GM21723 (cell line): ENCODE measurements around the gene GABRD.

Source experiments
- ATAC-seq: cut with Tn5 transposase; IDR thresholded peaks from one replicate; pipeline ENCODE4 v1.9.1; 2021; ENCODE audit warnings: mild to moderate bottlenecking, moderate library complexity; ENCODE audit not compliant: unreplicated experiment

GABRD gene

GRCh38 chr1:2037314-2037979 lies 18.3 kb downstream of the GABRD start:
- ATAC-seq: no peak

DNA sequence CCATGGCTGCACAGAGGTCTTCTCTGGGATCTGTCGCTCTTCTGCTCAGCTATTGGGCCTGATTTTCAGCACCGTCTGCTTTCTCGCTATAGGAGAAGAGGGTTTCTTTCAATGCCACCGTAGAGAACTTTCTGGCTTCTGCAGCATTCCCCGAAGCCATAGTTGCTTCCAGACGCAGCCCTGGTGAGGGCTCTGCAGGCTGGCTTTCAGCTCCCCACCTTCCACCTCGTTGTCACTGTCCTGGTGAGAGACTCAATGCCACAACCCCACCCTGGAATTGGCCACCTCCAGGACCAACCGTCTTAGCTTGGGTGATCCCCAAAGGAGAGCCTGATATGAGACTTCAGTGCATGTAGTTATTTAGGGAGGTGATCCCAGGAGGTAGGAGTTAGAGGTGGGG lies 19.1 kb downstream of the GABRD start:
- no peak for ATAC-seq

DNA sequence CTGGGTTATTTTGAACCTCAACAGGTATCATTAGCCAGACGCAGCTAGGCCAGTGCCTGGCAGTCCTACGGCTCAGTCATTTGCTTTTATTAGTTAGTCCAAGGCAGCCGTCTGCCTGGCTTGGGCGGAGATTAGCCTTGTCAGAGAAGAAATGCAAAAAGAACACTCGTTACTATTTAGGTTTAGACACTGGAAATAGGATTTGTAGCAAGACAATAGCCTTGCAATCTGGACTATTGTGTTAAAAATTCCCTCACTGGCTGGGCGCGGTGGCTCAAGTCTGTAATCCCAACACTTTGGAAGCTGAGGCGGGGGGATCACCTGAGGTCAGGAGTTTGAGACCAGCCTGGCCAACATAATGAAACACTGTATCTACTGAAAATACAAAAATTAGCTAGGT lies 20.1 kb downstream of the GABRD start:
- ATAC-seq: no peak

DNA sequence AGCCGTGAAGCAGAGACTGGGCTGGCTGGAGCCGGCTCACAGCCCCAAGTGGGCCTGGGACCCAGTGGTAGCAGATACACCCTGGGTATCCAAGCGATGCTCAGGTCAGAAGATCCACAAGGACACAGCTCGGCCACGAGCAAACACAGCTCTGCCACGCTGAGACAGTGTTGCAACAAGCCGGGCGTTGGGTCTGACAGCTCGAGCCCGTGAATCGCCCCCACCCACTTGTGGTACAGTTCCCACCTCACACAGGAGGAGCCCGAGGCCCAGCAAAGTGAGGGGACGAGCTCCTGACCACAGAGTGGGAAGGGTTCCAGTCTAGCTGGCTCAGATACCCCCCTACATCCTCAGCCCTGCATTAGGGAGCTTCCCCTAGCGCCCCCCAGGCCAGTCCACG lies 22.2 kb downstream of the GABRD start:
- ATAC-seq: no peak

DNA sequence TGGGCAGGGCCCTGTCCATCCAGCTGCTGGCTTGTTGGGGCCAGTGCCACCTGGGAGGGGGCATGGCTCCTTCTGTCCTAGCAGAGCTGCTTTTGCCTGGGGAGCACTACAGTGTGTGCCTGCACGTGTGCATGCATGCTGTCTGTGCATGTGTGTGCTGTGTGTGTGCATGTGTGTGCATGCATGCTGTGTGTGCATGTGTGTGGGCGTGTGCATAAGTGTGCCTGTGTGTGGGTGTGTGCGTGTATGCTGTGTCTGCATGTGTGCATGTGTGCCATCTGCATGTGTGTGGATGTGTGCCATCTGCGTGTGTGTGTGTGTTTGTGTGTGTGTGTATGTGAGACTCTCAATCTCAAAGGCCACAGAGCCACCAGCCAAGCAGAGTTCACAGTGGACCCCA lies 22.7 kb downstream of the GABRD start:
- ATAC-seq: no peak

GRCh38 chr1:2042830-2043773 lies 24.0 kb downstream of the GABRD start:
- no peak for ATAC-seq

GRCh38 chr1:2043886-2044285 lies 24.7 kb downstream of the GABRD start:
- no peak for ATAC-seq

DNA sequence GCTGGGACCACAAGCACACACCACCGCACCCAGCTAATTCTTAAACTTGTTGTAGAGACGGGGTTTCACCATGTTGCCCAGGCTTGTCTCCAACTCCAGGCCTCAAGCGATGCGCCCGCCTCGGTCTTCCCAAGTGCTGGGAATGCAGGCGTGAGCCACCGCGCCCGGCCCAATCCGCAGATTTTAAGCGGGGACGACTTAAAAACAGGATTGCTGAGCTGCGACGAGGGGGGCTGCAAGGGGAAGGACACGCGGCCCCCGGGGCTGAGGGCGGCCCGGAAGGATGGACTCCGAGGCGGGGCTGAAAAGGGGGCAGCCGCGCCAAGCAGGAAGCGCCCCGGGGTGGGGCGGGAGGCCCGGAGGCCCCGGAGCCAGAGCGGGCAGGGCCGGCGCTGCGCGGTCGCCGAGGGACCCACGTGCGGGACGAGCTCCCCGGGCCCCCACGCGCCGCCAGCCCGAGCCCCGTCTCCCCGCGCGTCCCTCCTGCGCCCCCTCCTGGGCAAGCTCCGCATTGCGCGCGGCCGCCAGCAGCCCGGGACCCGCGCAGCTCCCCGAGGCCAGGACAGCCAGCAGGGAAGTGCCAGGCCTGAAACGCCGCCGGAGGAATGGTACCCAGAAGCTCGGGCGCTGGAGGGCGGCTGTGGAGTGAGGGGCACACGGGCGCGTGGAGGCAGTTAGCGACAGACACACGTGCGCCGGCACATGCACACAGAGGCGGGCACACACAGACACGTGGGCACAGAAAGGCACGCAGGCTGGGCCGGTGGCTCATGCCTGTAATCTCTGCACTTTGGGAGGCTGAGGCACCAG lies 25.6 kb downstream of the GABRD start:
- no peak for ATAC-seq

DNA sequence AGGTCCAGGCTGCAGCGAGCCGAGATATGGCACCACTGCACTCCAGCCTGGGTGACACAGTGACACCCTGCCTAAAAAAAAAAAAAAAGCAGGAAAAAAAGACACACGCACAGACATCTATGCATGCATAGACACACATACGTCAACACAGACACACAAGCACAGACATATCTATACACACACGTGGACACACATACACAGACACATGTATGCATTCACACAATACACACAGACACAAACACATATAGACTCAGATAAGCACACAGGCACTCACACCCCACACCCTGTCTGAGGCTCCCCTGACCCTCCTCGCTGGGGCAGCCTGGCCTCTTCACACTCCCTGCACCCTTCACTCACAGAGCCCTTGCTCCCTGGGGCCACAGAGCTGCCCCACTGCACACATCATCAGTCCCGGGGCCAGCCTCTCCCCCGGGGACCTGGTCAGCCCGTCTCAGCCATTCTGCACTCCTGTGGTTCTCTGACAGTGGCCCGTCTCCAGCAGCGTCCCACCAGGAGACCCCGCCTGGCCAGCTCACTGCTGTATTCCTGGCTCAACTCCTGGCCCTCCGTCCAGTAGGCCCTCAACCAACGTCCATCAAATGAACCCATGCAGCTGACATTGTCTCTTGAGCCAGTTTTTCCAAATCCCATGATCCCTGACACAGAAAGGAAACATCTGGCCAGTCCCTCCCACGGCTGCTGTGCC lies 26.5 kb downstream of the GABRD start:
- ATAC-seq: no peak

DNA sequence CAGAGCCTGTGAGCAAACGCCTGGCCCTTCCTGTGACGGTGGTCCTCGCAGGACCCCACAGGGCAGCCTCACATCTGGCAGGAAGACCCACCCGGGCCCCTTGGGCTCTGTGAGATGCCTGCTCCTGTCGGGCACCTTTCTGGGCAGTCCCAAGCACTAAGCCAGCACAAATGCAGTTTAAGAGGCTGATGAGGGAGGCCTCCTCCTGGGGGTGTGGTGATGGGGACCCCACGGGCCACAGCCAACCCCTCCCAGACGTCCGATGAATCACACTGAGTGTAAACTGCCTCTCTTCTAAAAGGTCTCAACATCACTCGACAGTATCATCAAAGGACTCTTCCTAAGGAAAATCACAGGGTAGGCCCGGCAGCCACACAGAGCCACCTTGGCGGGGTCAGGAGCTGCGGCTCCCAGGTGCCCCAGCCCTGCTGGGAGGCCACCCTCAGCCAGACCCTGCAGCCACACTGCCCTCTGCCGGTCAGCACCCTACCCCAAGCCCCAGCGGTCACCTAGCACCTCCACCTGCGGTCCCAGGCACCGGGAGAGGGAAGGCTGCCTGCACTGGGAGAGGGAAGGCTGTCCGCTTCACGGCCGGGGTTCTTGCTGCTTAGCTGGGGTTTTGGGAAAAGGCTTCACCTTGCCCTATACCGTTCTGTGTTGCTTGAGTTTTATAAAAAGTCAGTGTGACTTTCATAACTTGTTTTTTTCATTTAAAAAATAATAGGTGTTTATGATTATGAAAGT lies 27.2 kb downstream of the GABRD start:
- no peak for ATAC-seq

- no peak for ATAC-seq
Measured at GRCh38 chr1:2046953-2047748, 28.0 kb downstream of the GABRD start.

DNA sequence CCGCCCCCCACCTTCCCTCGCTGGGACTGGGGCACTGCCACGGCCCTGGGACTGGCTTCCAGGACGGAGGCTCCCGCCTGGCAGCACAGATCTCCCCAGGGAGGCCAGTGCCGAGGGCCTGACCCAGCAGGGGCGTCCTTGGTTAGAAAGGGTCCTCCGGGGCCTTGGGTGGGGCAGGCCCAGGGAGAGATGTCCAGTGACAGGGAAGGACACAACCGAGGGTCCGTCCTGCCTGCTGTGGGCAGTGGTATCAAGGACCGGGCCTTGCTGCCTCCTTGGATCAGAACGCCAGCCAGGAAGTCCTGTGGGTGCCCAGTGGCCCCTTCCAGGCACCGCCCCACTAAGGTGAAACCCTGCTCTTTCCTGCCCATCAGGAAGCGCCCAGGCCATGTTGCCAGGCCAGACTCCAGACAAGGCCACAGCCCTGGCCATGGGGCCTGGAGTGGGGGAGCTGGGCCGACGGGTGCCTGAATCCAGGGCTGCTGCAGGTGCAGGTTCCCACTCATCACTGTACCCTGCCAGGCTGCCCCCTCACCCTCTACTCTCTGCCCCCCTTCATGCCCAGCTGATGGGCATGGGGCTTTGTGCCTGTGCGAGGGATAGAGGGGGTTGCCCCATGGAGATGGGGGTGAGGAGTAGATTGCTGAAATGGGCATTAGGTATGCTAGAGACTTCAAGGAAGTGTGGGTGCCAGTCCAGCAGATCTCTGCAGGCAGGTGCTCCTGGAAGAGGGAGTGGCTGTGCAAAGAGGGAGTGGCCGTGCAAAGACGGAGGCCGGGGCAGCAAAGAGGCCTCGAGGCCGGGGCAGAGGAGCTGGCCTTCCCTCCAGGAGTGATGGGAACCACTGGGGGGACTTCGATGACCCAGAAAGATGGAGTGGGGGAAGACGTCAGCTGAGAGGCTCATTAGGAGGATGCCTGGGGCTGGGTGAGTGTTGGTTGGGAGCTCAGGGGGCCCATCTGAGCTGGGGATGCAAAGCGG lies 28.9 kb downstream of the GABRD start:
- no peak for ATAC-seq

GRCh38 chr1:2049225-2049717 lies 30.1 kb downstream of the GABRD start:
- no peak for ATAC-seq

DNA sequence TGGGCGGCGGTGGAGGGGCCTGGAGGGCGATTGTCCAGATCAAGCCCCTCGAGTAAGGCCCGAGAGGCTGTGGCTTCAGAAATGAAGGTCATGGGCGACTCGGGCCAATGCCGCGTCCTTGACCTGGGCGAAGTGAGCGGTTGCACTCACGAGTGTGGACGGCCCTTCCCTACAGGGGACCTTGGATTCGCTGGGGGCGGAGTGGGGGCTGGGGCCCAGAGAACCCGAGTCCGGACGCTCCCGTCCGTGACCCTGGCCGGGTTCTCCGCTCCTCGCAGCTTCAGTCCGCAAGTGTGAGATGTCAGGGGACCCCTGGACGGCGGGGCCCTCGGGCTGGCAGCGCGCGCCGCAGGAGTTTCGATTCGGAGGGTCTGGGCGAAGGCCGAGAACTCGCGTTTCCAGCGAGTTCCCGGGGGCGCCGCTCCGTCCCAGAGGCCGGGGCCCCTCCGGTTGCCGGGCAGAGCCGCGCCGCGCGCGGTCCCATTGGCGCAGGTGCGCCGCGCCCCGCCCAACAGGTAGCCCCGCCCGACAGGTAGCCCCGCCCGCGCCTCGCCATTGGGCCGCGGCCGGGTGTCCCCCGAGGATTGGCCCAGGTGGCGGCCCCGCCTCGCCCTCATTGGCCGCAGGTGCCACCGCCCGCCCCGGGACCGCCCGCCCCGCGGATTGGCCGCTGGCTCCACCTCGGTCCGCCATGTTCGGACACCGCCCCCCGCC lies 30.7 kb downstream of the GABRD start, which contains the start of gene PRKCZ:
Gene PRKCZ (plus strand): TSS at position 694 of the 714 bp plus-strand sequence. CDS start 220 bp downstream, outside the sequence.
- peak; percentile 77 for ATAC-seq

- ATAC-seq: no peak
Measured at GRCh38 chr1:2050461-2050792, 31.3 kb downstream of the GABRD start.

DNA sequence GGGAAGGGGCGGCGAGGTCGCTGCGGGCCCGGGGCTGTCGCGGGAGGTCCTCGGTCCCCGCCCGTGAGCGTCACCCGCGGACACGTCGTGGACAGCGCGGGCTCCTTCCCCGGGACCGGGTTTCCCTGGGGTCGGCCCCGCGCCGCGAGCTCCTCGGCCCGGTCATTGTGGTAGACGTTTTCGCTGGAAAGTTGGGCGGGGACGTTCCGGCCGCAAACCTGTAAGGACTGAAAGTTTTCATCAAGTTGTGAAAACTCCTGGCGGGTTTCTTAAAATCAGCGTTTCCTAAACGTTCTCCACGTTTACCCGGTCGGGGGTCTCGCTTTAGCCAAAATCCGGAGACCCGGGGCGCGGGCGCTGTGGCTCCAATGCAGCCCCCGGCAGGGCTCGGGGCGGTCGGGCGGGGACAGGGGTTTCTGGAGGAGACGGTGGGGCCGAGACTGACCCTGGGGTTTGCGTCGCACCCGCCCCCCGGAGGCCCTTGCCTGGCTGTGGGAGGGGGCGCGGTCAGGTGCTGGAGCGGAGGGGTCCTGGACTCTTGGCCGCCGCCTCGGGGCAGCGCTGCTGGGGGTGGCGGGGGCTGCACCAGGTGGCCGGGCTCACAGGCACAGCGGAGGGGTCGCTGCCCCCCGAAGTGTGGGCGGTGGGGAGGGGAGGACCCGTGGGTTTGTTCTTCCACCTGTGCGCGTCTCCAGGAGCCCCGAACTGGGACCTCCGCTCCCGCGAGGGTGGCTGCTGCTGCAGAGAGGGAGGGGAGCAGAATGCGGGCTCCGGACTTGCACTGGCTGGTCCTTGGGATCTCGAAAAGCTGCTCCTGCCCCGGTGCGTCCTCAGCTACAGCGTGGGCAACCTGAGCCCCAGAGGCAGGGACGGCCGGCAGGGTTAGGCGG lies 31.9 kb downstream of the GABRD start:
- ATAC-seq: no peak
